ENCODE results near the gene SPG7. TPM values are rescaled to one million over a fixed set of nuclear protein-coding genes. Genes with fewer than 3 reads are reported as not detected.
"Not testable (repeated sequence)": the region's sequence is repeated elsewhere in the genome, so short reads cannot be mapped to it uniquely, and the experiment has no call there.

The SPG7 gene
- 100 to 1,000 TPM in 1 of 3 donors, 10 to 100 TPM in 2; 92.6 to 132 (median 98.7) TPM for polyA plus RNA-seq (ENCODE audit: insufficient read length in 3 of 3)
- long read RNA-seq, donor 1, full-length matches to known transcripts, result 14 of 26 reads
- long read RNA-seq, donor 1, partial matches to known transcripts, result 12 of 26 reads
- long read RNA-seq, donor 1, other reads (novel, unspliced or antisense), result 0 of 26 reads
- long read RNA-seq, donor 2, full-length matches to known transcripts, result 12 of 12 reads
- long read RNA-seq, donor 2, partial matches to known transcripts, result 0 of 12 reads
- long read RNA-seq, donor 2, other reads (novel, unspliced or antisense), result 0 of 12 reads
- long read RNA-seq, donor 3, full-length matches to known transcripts, result 27 of 34 reads
- long read RNA-seq, donor 3, partial matches to known transcripts, result 7 of 34 reads
- long read RNA-seq, donor 3, other reads (novel, unspliced or antisense), result 0 of 34 reads
- long read RNA-seq, donor 4, full-length matches to known transcripts, result 32 of 51 reads
- long read RNA-seq, donor 4, partial matches to known transcripts, result 19 of 51 reads
- long read RNA-seq, donor 4, other reads (novel, unspliced or antisense), result 0 of 51 reads
- long read RNA-seq, donor 5, result 0 reads
- long read RNA-seq, donor 6, full-length matches to known transcripts, result 37 of 48 reads
- long read RNA-seq, donor 6, partial matches to known transcripts, result 11 of 48 reads
- long read RNA-seq, donor 6, other reads (novel, unspliced or antisense), result 0 of 48 reads
- long read RNA-seq, donor 7, full-length matches to known transcripts, result 21 of 30 reads
- long read RNA-seq, donor 7, partial matches to known transcripts, result 9 of 30 reads
- long read RNA-seq, donor 7, other reads (novel, unspliced or antisense), result 0 of 30 reads
- long read RNA-seq, donor 8, result 0 reads
- long read RNA-seq, donor 9, full-length matches to known transcripts, result 23 of 23 reads
- long read RNA-seq, donor 9, partial matches to known transcripts, result 0 of 23 reads
- long read RNA-seq, donor 9, other reads (novel, unspliced or antisense), result 0 of 23 reads
- long read RNA-seq, donor 10, full-length matches to known transcripts, result 22 of 22 reads
- long read RNA-seq, donor 10, partial matches to known transcripts, result 0 of 22 reads
- long read RNA-seq, donor 10, other reads (novel, unspliced or antisense), result 0 of 22 reads
- long read RNA-seq, donor 11, partial matches to known transcripts, result 0 of 4 reads
- long read RNA-seq, donor 11, other reads (novel, unspliced or antisense), result 0 of 4 reads
- long read RNA-seq, donor 12, full-length matches to known transcripts, result 10 of 17 reads
- long read RNA-seq, donor 12, partial matches to known transcripts, result 7 of 17 reads
- long read RNA-seq, donor 12, other reads (novel, unspliced or antisense), result 0 of 17 reads
- long read RNA-seq, donor 13, result 0 reads
- long read RNA-seq, donor 14, full-length matches to known transcripts, result 15 of 20 reads
- long read RNA-seq, donor 14, partial matches to known transcripts, result 5 of 20 reads
- long read RNA-seq, donor 14, other reads (novel, unspliced or antisense), result 0 of 20 reads
- long read RNA-seq, donor 15, full-length matches to known transcripts, result 14 of 14 reads
- long read RNA-seq, donor 15, partial matches to known transcripts, result 0 of 14 reads
- long read RNA-seq, donor 15, other reads (novel, unspliced or antisense), result 0 of 14 reads
- long read RNA-seq, donor 16, full-length matches to known transcripts, result 98 of 108 reads
- long read RNA-seq, donor 16, partial matches to known transcripts, result 10 of 108 reads
- long read RNA-seq, donor 16, other reads (novel, unspliced or antisense), result 0 of 108 reads

DNA sequence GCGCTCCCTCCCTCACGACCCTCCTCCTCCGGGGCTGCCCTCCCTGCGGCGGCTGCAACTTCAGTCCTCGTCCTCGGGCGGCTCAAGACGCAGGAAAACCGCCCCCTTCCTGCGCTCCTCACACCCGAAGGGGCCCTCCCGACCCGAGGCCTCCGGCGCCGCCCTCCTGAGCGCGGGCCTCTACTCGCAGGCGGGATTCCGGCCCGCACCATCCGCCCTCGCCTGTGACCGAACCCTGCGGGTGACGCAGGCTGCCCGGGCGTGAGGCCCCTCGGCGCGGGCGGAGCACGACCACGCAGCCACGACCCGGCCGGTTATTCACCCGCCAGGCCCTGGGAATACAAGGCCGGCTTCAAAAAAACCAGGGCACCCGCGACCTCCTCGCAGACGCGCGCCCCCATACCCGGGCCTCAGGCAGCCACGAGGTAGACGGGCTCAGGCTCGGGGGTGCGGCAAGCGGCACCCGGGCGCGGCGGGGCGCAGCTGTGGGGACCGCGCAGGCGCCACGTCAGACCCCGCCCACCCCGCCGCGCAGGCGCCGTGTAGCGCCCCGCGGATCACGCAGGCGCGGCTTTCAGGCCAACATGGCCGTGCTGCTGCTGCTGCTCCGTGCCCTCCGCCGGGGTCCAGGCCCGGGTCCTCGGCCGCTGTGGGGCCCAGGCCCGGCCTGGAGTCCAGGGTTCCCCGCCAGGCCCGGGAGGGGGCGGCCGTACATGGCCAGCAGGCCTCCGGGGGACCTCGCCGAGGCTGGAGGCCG is at the start of gene SPG7:
Gene SPG7 (plus strand): TSS at position 570 of the 757 bp plus-strand sequence. CDS start 15 bp downstream, at position 585.
- peak; percentile 63 to 89 (median 83) for DNase-seq (ENCODE audit: extremely low read depth in 1 of 11, low read depth in 9 of 11, low spot score in 4 of 11)

DNA sequence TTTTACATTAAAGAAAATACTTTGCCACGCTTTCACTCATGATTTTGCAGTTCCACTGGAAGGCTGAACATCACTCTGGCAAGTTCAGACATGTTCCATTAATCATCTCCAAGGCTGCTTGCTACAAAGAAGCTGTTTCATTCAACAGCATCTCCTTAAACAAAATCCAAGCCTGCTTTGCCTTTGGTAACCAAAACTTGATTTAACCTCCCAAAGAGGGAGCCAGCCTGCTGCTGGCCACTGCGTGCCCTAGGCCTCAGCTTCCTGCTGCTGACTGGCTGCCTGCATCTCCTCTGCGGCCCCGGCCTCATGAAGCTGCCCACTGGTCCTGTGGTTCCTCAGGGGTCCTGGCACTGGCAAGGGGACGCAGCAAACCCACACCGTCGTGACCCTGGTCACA is 49.7 kb upstream of the SPG7 start:
- no peak for DNase-seq (ENCODE audit: extremely low read depth in 1 of 11, low read depth in 9 of 11, low spot score in 4 of 11)

DNA sequence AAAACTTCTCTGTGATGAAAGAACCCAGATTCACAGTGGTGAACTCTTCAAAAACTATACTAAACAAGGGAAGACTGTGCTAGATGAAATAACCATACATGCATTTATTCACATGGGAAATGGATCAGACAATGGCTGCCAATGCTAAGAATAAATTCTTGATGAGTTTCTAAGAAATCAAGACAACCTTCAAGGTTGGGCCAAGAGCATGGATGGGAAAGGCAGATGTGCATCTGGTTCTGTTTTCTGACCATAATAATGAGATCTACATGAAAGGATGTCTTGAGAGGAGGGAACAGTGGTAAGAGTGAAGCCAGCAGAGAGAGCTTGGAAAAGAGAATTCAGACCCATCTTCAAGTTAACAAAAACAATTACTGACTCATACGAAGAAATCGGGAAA is 49.2 kb upstream of the SPG7 start:
- DNase-seq (ENCODE audit: extremely low read depth in 1 of 11, low read depth in 9 of 11, low spot score in 4 of 11), result no peak

DNA sequence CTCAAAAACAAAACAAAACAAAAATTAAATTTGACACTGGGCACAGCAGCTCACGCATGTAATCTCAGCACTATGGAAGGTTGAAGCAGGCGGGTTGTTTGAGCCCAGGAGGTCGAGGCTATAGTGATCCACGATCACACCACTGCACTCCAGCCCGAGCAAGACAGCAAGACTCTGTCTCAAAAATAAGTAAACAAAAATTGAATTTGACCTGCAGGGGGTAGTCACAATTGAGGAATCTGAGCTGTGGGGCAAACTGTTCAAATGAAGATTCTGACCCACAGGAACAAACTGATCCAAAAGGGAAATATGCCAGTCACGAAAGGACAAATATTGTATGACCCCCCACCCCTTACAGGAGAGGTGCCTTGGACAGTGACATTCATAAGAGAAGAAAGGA is 47.6 kb upstream of the SPG7 start:
- no peak for DNase-seq (ENCODE audit: extremely low read depth in 1 of 11, low read depth in 9 of 11, low spot score in 4 of 11)

DNA sequence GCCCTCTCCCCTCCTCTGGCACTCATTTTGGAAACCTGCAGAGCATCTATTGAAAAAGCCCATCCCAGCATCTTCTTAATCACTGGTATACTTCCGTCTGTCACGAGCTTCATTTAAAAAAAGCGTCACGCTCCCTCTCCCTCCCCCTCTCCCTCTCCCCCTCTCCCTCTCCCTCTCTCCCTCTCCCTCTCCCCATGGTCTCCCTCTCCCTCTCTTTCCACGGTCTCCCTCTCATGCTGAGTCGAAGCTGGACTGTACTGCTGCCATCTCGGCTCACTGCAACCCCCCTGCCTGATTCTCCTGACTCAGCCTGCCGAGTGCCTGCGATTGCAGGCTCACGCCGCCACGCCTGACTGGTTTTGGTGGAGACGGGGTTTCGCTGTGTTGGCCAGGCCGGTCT is 46.3 kb upstream of the SPG7 start:
- DNase-seq (ENCODE audit: extremely low read depth in 1 of 11, low read depth in 9 of 11, low spot score in 4 of 11), result not testable (repeated sequence)

DNA sequence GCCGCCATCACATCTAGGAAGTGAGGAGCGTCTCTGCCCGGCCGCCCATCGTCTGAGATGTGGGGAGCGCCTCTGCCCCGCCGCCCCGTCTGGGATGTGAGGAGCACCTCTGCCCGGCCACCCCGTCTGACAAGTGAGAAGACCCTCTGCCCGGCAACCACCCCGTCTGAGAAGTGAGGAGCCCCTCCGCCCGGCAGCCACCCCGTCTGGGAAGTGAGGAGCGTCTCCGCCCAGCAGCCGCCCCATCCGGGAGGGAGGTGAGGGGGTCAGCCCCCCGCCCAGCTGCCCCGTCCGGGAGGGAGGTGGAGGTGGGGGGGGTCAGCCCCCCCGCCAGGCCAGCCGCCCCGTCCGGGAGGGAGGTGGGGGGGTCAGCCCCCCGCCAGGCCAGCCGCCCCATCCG is 45.6 kb upstream of the SPG7 start:
- not testable (repeated sequence) for DNase-seq (ENCODE audit: extremely low read depth in 1 of 11, low read depth in 9 of 11, low spot score in 4 of 11)

DNA sequence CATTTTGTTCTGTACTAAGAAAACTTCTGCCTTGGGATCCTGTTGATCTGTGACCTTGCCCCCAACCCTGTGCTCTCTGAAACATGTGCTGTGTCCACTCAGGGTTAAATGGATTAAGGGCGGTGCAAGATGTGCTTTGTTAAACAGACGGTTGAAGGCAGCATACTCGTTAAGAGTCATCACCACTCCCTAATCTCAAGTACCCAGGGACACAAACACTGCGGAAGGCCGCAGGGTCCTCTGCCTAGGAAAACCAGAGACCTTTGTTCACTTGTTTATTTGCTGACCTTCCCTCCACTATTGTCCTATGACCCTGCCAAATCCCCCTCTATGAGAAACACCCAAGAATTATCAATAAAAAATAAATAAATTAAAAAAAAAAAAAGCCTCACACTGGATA is 44.9 kb upstream of the SPG7 start:
- DNase-seq (ENCODE audit: extremely low read depth in 1 of 11, low read depth in 9 of 11, low spot score in 4 of 11), result not testable (repeated sequence)

DNA sequence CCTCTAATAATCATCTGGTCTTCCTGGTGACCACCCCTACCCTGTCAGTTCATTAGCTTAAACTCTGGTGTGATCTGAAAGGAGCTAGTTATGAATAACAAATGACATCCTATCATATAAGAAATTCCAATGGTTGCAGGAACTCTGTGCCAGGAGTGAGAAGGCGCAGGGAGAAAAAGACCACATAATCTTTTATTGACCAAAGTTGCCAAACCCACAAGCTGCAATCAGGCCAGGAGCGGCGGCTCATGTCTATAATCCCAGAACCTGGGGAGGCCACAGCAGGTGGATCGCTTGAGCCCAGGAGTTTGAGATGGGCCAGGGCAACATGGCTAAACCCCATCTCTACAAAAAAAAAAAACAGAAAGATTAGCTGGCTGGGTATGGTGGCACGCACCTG is 41.3 kb upstream of the SPG7 start:
- no peak for DNase-seq (ENCODE audit: extremely low read depth in 1 of 11, low read depth in 9 of 11, low spot score in 4 of 11)

DNA sequence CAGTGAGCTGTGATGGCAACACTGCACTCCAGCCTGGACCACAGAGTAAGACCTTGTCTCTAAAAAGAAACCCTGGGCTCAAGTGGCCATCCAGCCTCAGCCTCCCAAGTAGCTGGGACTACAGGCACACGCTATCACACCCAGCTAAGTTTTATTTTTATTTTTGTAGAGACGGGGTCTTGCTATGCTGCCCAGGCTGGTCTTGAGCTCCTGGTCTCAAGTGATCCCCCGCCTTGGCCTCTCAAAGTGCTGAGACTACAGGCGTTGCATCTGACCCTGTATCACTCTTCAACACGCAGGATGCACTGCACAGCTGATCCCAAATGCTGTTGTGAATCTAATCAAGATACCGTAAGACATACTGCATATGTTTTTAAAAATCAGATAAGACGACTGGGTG is 40.8 kb upstream of the SPG7 start:
- DNase-seq (ENCODE audit: extremely low read depth in 1 of 11, low read depth in 9 of 11, low spot score in 4 of 11), result no peak

DNA sequence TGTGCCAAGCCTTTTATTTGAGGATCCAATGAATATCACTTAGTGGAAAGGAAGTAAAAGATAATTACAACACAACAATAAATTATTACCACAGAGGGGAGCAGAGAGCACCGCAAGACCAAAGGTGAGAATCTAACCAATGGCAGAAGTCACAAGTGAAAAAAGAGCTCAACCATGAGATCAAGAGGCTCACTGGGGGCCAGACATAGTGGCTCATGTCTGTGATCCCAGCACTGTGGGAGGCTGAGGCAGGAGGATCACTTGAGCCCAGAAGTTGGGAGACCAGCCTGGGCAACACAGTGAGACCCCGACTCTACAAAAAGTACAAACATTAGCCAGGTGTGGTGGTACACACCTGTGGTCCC is 35.5 kb upstream of the SPG7 start:
- DNase-seq (ENCODE audit: extremely low read depth in 1 of 11, low read depth in 9 of 11, low spot score in 4 of 11), result no peak

DNA sequence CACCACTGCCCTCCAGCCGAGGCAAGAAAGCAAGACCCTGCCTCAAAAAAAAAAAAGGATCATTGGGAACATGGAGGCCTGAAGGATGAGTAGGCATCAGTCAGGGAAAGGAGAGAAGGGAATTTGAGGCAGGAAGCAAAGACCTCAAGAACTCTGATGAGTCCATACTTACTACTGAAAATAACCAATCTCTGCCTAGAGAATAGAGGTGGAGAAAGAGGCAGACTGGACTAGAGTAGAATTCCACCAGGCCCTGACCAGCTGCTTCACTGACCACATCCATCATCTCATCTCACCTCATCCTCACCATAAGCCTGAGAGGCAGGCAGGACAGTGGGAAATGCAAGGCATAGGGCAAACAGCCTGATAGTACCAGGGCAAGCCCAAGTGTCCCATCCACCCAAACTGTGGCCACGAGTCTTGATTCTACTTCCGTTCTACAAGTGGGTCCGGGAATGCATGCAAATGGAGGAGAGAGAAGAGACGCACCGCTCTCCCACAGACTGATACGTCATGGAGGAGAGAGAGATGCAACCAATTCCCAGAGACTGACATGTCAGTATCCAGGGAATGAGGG is 35.0 kb upstream of the SPG7 start:
- DNase-seq (ENCODE audit: extremely low read depth in 1 of 11, low read depth in 9 of 11, low spot score in 4 of 11), result no peak

DNA sequence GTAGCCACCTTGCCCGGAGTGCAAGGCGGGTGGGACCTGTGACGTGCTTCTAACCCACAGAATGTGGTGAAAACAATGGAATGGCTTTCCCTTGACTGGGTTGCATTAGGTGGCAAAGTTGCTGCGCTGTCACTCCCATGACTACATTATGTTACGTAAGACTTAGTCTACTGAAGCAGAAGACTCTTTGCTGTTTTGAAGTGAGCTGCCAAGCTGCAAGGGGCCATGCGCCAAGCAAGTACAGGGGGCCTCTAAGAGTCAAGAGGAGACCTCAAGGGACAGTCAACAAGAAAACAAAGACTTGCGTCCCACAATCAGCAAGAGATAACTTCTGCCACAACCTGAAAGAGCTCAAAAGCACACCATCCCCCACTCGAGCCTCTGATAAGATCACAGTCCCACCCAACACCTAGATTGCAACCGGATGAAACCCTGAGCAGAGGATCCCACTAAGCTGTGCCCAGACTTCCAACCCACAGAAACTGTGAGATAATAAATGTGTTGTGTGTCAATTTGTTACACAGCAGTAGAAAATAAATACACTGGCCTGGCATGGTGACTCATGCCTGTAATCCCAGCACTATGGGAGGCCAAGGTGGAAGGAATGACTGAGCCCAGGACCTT is 34.3 kb upstream of the SPG7 start:
- DNase-seq (ENCODE audit: extremely low read depth in 1 of 11, low read depth in 9 of 11, low spot score in 4 of 11), result no peak

DNA sequence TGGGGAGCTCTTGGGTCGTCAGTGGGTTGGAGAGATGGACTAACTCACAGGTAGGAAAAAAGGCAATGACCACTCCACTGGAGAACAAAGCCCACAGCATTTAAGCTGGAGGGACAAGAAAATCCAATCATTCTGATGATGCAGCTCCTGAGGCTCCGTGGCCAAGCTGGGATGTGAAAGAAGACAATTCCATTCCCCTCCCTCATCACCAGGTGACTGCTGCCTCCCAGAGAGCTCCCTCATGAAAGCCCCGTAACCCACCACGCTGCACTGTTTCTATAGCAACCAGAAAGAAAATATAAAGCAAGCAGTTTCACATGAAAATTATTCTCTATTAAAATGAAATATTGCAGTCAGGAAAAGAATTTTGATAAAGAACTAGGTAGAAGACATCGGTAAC is 33.1 kb upstream of the SPG7 start:
- no peak for DNase-seq (ENCODE audit: extremely low read depth in 1 of 11, low read depth in 9 of 11, low spot score in 4 of 11)

DNA sequence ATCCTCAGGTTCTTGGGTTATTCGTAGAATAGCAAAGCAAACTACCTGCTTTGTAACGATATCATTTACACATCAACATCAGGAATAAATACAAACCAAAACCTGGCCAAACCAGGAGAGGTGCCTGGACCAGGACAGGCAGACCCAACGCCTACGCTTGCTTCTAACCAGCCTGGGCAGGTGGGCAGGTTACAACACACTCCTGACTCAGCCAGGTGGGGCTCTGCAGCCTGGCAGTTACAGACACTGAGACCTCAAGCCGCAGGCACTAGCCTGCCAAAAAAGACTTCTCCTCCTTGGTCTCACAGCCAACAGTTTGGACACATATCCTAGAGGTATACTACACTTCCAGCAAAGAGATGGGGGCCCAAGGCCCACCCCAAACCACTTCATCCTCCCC is 31.8 kb upstream of the SPG7 start:
- DNase-seq (ENCODE audit: extremely low read depth in 1 of 11, low read depth in 9 of 11, low spot score in 4 of 11), result no peak

DNA sequence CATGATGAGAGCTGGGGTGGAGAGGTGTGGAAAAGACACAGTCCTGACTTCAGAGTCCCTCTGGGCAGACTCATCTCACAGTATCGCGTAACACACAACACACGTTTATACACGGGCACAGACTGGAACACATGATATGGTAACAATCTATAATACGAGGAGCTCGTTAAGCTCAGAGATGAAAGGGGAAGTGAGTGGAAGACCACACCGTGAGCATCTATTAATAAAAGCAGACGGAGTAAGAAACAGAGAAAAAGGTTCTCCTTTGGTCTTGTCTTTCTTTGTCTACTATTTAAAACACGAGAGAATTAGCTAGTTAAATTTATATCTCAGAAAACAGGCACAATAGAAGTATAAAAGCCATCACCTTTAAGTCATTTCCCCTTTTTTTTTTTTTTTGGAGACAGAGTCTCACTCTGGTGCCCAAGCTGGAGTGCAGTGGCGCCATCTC is 31.4 kb upstream of the SPG7 start:
- no peak for DNase-seq (ENCODE audit: extremely low read depth in 1 of 11, low read depth in 9 of 11, low spot score in 4 of 11)

DNA sequence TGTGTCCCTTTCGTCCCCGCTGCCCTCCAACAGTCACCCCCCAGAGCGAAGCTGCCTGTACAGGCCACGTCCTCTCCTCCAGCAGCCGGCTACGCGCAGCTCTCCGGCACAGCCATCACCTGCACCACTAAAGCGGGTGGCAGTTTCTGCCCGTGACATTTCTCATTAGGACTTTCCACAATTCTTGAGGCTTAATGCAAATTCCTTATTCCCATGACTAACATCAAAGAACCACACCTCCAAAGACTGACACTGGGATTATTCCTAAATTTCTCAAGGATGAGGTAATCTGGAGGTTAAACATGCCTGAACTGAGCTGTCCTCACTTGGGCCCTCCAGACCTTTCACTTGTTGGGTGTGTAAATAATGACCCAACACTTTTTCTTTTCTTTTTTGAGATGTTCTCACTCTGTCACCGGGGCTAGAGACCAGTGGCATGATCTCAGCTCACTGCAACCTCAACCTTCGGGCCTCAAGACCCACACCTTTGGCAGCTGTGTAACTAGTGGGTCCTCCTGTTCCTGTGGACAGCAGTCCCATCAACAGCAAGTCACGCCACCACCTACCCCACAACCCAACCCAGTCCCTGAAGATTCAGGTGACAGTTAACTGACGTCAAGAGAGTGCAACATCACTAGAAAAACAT is 29.5 kb upstream of the SPG7 start:
- DNase-seq (ENCODE audit: extremely low read depth in 1 of 11, low read depth in 9 of 11, low spot score in 4 of 11), result no peak
